ENCODE data around the gene EML6. TPM values are rescaled to one million over a fixed set of nuclear protein-coding genes. Genes with fewer than 3 reads are reported as not detected.

The EML6 gene
- total RNA-seq, 1 experiment from 2014 or later = 15.7 TPM

GRCh38 chr2:54904836-54905235 is 181.4 kb downstream of the EML6 start:
- intact Hi-C loops (cut with micrococcal nuclease) = loop anchor here (1.0 to 10.0 kb wide), 3 partner anchors 48 to 607 kb away; no protein-coding TSS in a partner anchor
- peak overlapping the region; percentile 95 for H3K27ac ChIP-seq (ENCODE audit: low read length)
- no peaks in the 10 kb centered on the region for H3K36me3 ChIP-seq (ENCODE audit: low read depth, low read length)
- no peak overlapping the region for H3K4me3 ChIP-seq (ENCODE audit: low read length)
- POLR2A ChIA-PET (ENCODE audit: unreplicated experiment) = no interaction called here
- H3K4me2 ChIP-seq (ENCODE audit: low read length) = peak overlapping the region; percentile 41
- TF ChIP-seq EZH2 (IDR thresholded peaks at IDR 0.05; ENCODE audit: low read length, unreplicated experiment) (no peak), EZH2phosphoT487 (IDR thresholded peaks at IDR 0.05; ENCODE audit: borderline replicate concordance, low read length) (no peak)
- TF ChIP-seq, protein P1, sequence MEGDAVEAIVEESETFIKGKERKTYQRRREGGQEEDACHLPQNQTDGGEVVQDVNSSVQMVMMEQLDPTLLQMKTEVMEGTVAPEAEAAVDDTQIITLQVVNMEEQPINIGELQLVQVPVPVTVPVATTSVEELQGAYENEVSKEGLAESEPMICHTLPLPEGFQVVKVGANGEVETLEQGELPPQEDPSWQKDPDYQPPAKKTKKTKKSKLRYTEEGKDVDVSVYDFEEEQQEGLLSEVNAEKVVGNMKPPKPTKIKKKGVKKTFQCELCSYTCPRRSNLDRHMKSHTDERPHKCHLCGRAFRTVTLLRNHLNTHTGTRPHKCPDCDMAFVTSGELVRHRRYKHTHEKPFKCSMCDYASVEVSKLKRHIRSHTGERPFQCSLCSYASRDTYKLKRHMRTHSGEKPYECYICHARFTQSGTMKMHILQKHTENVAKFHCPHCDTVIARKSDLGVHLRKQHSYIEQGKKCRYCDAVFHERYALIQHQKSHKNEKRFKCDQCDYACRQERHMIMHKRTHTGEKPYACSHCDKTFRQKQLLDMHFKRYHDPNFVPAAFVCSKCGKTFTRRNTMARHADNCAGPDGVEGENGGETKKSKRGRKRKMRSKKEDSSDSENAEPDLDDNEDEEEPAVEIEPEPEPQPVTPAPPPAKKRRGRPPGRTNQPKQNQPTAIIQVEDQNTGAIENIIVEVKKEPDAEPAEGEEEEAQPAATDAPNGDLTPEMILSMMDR (conservative IDR thresholded peaks at IDR 0.05; ENCODE audit: low read depth, low read length) = no peak
- H3K9ac ChIP-seq (ENCODE audit: low read length) = peak overlapping the region; percentile 57
- no peaks in the 10 kb centered on the region for H4K20me1 ChIP-seq (ENCODE audit: low read length)
- no TSS peak for BruUV-seq (replicated peaks)
- H3K27me3 ChIP-seq (ENCODE audit: low read length) = no peaks in the 10 kb centered on the region
- peaks cover 30% of the 10 kb centered on the region for H3K4me1 ChIP-seq (ENCODE audit: insufficient read depth, low read length)
- CTCF ChIA-PET = interaction anchor here (0.6 kb wide), 1 partner anchor 89 kb away, joined by 3 read pairs; no protein-coding TSS in a partner anchor
- H3K9me3 ChIP-seq (ENCODE audit: low read length) = no peaks in the 10 kb centered on the region
- H3F3A ChIP-seq (ENCODE audit: low read length, unreplicated experiment) = peaks cover 9% of the 10 kb centered on the region
- no peaks in the 10 kb centered on the region for H3K79me2 ChIP-seq (ENCODE audit: low read length)
- H2AFZ ChIP-seq (ENCODE audit: low read length) = no peak overlapping the region; the same call in 1 of the 2 replicates
- no peak for DNase-seq
- no peaks in the 10 kb centered on the region for H3K9me2 ChIP-seq (replicated peaks; ENCODE audit: low read length)
- ATAC-seq = no peak

DNA sequence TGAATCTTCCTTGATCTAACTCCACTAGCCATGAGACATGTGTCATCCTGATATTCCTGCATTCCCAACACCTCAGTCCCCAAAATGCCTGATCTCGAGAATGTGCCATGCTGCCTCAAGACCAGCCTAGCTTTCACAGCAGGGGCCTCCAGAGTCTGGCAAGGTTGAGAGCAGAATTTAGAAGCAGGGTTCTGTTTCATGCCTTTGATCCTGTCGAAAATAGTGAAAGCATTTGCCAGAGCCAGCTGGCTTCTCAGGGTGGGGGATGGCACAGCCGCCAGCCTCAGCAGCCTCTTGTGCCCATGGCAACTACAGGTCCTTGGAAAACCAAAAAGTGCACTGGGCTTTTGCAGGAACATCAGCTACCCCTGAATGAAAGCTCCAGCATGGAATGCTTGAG is 183.3 kb downstream of the EML6 start:
- Histone ChIP-seq H3K9me3 (ENCODE audit: low read length) (no peaks in the 10 kb centered on the region), H3K36me3 (ENCODE audit: low read depth, low read length) (no peaks in the 10 kb centered on the region), H3F3A (ENCODE audit: low read length, unreplicated experiment) (peaks cover 9% of the 10 kb centered on the region), H3K4me1 (ENCODE audit: insufficient read depth, low read length) (peaks cover 23% of the 10 kb centered on the region), H3K4me2 (ENCODE audit: low read length) (no peak overlapping the region), H3K79me2 (ENCODE audit: low read length) (no peaks in the 10 kb centered on the region), H2AFZ (ENCODE audit: low read length) (no peak overlapping the region), H4K20me1 (ENCODE audit: low read length) (no peaks in the 10 kb centered on the region), H3K27ac (ENCODE audit: low read length) (no peak overlapping the region), H3K27me3 (ENCODE audit: low read length) (no peaks in the 10 kb centered on the region), H3K9me2 (replicated peaks; ENCODE audit: low read length) (no peaks in the 10 kb centered on the region), H3K9ac (ENCODE audit: low read length) (no peak overlapping the region), H3K4me3 (ENCODE audit: low read length) (no peak overlapping the region)
- TF ChIP-seq EZH2 (IDR thresholded peaks at IDR 0.05; ENCODE audit: low read length, unreplicated experiment) (no peak), EZH2phosphoT487 (IDR thresholded peaks at IDR 0.05; ENCODE audit: borderline replicate concordance, low read length) (no peak)
- TF ChIP-seq, protein P1 (conservative IDR thresholded peaks at IDR 0.05; ENCODE audit: low read depth, low read length) = no peak
- ChIA-PET POLR2A (ENCODE audit: unreplicated experiment) (no interaction called here), CTCF (no interaction called here)
- no TSS peak for BruUV-seq (replicated peaks)
- DNase-seq = no peak
- no peak for ATAC-seq
- intact Hi-C loops (cut with micrococcal nuclease) = loop anchor here (10.0 kb wide), 1 partner anchor 518 kb away; no protein-coding TSS in a partner anchor

GRCh38 chr2:54907663-54908062 is 184.2 kb downstream of the EML6 start:
- H3K27ac ChIP-seq (ENCODE audit: low read length) = no peak overlapping the region
- H3K4me1 ChIP-seq (ENCODE audit: insufficient read depth, low read length) = peaks cover 22% of the 10 kb centered on the region
- DNase-seq (no peak), ATAC-seq (no peak)
- H3K9me3 ChIP-seq (ENCODE audit: low read length) = no peaks in the 10 kb centered on the region
- ChIA-PET POLR2A (ENCODE audit: unreplicated experiment) (no interaction called here), CTCF (no interaction called here)
- H3K9ac ChIP-seq (ENCODE audit: low read length) = no peak overlapping the region
- no peaks in the 10 kb centered on the region for H4K20me1 ChIP-seq (ENCODE audit: low read length)
- no peak overlapping the region for H2AFZ ChIP-seq (ENCODE audit: low read length)
- TF ChIP-seq EZH2 (IDR thresholded peaks at IDR 0.05; ENCODE audit: low read length, unreplicated experiment) = no peak
- TF ChIP-seq, protein P1 (conservative IDR thresholded peaks at IDR 0.05; ENCODE audit: low read depth, low read length) = no peak
- no peak for TF ChIP-seq EZH2phosphoT487 (IDR thresholded peaks at IDR 0.05; ENCODE audit: borderline replicate concordance, low read length)
- no peaks in the 10 kb centered on the region for H3K27me3 ChIP-seq (ENCODE audit: low read length)
- H3F3A ChIP-seq (ENCODE audit: low read length, unreplicated experiment) = peaks cover 9% of the 10 kb centered on the region
- no peaks in the 10 kb centered on the region for H3K9me2 ChIP-seq (replicated peaks; ENCODE audit: low read length)
- H3K4me3 ChIP-seq (ENCODE audit: low read length) = no peak overlapping the region
- H3K79me2 ChIP-seq (ENCODE audit: low read length) = no peaks in the 10 kb centered on the region
- intact Hi-C loops (cut with micrococcal nuclease) = loop anchor here (10.0 kb wide), 1 partner anchor 517 kb away; no protein-coding TSS in a partner anchor
- no peak overlapping the region for H3K4me2 ChIP-seq (ENCODE audit: low read length)
- no TSS peak for BruUV-seq (replicated peaks)
- H3K36me3 ChIP-seq (ENCODE audit: low read depth, low read length) = no peaks in the 10 kb centered on the region
